Measurements from ENCODE around the gene THTPA. TPM values are rescaled to one million over a fixed set of nuclear protein-coding genes. Genes with fewer than 3 reads are reported as not detected.

Gene THTPA, protein sequence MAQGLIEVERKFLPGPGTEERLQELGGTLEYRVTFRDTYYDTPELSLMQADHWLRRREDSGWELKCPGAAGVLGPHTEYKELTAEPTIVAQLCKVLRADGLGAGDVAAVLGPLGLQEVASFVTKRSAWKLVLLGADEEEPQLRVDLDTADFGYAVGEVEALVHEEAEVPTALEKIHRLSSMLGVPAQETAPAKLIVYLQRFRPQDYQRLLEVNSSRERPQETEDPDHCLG
- 11.1 TPM for total RNA-seq

DNA sequence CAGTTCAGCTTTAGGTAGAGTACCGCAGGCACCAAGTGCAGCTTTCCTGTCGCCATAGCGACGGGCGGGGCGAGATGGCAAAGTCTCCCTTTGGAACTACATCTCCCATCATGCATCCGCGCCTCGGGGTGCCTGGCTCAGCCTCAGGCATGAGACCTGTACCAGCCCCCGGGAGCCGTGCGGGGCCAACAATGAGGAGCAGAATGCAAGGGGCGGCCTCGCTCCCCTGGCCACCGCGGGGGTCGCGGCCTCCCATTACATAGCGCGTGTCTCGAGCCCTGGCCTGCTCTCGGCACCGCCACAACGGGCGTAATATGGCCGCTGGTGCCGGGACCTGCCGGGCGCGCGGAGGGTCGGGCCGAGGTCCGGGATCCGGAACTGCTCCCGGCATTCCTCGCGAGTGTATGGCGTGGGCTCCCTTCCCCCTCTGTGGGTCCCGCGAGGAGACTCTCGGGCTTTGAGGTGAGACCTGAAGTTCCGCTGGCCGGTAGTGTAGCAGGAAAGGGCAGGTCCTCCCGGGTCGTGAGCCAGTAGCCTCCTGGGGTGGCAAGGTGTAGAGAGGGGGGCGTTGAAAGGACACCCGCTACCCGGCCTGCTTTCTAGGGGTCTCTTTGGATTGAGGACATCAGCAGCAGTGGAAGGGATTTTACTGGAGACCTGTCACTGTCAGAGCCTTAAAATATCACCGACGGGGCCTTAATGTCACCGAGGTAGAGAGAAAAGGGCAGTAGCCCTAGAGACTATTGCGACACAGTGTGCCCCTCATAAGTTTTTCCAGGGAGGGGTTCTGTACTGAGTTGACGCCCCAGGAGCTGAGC is at the start of gene THTPA:
Gene THTPA (plus strand): TSS at position 390 of the 818 bp plus-strand sequence. CDS start 487 bp downstream, outside the sequence.
- DNase-seq (ENCODE audit: low spot score) (peak; percentile 96), ATAC-seq (peak; percentile 89)

DNA sequence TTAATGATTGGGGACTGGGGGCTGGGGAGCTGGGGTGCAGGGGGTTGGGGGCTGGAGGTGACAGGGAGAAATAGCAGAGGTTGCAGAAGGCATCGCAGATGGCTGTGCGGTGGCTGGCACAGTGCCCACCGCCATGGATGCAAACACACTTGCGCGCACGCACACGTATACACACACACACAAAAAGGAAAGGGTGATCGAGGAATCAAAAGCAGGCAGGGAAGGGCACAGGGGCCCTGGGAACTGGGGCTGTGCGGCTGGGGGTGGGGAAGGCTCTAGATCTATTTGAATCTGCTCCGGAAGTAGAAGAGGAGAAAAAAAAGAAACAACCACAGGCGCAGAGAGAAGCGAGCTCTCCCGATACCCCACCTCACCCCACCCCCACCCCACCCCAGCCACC is 43.9 kb upstream of the THTPA start:
- DNase-seq (ENCODE audit: low spot score) (no peak), ATAC-seq (no peak)

DNA sequence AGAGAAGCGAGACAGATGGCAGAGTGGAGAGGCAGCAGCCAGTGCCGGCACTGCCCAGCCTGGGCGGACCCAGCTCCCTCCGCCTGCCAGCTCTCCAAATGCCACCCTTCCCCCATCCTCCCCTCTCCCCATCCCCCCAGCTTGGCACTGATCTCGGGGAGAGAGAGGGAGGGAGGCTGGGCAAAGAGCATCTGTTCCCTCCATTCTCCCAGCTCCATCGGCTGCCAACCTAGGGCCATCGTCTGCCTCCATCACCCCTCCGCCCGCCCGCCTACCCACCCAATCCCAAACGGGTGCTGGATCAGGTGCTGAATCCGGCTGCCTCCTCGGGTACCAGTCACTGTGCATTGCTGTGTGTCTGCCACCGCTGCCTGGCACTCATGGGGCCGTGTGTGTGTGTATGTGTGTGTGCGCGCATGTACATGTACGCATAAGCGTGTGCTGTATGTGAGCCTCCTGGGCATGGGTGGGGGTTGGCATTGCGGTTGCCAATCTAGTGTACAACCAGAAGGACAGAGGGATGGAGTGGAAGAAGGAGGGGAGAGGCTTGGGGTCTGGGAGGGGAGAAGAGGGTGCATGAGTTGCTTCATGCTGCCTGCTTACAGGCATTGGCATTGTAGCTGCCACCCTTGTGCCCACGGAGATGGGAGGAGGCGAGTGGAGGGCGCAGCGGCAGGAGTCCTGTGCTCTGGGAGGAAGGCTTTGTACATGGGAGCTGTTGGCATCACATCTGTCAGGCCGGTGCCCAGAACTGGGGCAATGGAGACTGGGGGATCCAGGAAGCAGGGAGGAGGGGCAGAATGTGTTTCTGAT is 42.9 kb upstream of the THTPA start:
- DNase-seq (ENCODE audit: low spot score), result no peak

DNA sequence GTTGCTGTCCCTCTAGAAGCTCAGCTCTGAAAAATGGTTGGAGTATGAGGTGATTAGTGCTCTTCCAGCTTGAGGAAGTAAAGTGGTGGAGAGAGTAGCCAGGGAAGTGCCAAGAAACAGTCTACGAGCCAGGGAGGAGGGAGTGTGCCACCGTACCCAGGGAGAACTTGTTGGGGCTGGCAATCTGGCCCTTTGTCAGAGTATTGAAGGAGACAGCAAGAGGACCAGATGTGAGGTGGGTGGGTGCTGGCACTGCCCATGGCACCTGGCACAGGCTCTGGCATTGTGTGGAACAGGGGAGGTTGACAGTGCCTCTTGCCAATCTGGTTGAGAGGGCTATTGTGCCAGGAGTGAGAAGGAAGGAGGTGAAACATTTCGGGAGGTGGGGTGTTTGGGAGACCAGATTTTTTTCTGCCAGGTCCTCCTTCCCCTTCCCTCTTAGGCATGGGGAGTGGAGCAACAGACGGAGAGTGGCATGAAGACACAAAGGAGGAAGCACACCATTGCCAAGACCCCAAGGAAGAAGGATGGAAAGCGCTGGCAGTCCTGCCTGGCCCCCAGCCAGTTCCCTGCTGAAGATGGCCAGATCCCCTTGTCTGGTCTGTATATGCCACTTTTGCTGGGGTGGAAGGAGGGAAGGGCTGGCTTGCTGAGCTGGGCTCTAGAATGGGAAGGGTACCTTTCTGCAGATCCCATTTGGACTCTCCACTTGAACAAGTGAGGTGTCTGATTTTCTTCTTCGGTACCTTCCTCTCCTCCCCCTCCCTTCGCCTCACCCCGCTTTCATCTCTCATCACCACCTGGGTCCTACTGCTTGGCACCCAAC is 42.0 kb upstream of the THTPA start:
- ATAC-seq, result no peak
- DNase-seq (ENCODE audit: low spot score), result no peak

More for the DNA sequence above, 42.9 kb upstream of the THTPA start:
- no peak for ATAC-seq

DNA sequence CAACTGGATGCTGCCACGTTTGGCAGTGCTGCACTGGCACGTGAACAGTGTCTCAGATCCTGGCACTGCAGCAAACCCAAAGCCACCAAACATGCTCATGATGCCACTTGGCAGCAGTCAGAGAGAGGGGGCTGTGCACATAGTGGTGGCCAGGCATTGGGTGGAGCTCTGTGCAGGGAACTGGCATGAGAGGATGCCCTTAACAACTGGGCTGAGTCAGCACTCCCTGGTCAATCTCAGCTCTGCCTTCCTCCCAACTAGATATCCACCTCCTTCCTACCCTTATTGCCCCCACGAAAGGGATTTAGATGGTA is 41.5 kb upstream of the THTPA start:
- DNase-seq (ENCODE audit: low spot score), result no peak
- ATAC-seq, result no peak

DNA sequence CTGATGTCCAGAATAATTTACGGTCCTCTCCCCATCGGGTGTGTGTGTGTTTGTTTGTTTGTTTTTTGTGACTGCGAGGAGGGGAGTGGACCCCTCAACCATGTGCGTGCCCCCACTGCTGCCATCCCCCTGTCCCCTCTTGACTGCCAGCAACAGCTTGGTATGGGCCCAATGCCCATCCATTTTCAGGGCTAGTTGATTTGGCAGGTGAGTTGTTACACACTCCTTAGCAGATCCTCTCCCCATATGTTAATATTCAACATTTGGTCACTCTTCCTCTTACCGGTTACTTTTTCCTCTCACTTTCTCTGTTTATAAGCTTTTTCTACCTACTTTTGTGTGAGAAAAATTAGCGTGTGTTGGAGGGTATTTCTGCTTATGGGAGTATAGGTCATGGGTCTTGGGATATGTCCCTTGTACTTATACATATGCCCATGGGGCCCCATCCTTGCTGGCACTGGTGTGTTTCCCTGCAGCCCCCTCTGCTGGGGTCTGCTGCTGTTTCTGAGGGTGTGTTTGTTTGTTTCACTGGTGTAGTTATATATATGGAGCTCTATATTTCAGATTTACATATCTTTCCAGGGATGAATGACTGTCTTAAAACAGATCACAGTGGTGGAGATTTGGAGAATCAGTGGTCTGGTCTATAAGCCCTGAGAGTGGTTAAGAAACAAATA is 38.3 kb upstream of the THTPA start:
- ATAC-seq, result no peak
- no peak for DNase-seq (ENCODE audit: low spot score)

DNA sequence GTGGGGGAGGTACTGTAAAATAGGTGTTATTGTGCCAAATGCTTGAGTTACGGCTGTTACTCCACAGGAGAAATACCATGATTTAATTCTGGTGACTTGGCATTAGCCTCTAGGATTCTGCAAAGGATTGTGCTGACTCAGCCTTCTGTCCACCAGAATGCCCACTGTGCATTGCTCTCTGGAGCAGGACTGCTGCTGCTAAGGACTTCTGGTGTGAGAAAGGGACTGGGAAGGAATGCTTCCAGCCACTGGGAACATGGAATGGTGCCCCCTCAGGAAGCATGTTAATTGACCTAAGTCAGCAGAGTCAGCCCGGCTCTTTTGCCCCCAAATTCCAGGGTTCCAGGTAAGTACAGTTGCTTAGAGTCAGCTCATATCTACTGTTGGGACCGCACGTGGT is 37.4 kb upstream of the THTPA start:
- ATAC-seq (no peak), DNase-seq (ENCODE audit: low spot score) (no peak)

DNA sequence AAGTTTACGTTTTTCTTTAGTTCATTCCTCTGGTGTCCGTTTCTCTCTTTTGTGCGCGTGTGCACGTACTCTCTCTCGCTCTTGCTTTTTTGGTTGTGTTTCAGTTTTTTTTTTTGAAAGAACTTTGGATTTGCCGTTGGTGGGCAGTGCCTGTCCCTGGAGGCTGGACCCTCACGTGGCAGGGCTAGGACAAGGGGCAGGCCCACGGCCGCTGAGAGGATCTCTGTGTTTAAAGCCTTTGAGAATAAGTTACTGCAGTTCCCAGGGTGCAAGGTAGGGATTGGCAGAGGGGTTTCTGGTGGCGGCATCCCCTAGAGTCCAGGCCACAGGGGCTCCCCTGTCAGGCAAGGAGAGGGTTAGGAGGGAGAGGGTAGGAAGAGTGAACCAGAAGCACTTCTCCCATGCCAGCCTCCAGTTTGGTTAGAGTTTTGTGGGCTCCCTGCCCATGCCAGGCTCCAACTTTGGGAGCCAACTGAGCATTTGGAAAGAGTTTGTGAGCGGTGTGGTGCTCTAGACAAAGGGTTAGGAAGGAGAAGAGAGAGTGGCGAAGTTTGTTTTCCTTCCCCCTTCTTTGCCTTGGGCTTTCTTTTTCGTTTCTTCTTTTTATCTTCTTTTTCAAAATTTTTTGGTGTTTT is 35.1 kb upstream of the THTPA start:
- no peak for ATAC-seq
- no peak for DNase-seq (ENCODE audit: low spot score)

DNA sequence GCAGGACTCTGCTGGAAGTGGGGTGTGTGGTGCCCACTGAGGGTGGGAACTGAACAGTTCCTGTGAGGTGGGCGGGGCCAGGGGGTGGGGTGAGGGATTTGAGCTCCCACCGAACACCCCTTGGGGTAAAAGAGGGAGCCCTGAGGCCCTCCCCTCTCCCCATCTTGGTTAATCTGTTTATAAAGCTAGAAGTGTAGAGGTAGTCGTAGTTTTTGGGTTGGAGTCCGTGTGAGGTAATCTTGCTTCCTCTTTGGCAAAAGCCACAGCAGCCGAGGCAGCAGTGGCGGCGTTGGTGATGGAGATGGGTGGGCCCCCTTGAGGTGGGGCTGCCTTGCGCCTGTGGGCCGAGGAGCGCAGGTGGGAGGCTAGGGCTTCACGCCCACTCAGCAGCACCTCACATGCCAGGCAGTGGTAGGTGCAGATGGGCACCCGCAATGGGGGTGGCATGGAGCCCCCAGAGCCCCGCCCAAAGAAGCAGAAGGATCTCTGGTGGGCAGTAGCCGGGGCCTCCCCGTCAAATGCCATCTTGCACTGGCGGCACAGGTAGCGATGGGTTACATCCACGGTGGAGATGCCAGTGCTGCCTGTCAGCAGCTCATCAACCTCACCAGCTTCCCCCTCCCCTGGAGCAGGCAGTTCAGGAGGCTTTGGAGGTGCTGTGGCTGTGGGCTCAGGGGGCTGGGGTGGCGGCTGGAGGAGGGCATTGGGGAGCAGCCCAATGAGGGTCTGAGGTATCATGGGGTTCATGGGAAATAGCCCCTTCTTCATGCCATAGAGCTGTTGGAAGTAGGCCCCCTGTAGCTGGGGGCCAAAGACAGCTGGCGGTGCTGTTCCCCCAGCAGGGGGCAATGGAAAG is 34.1 kb upstream of the THTPA start:
- ATAC-seq, result no peak
- no peak for DNase-seq (ENCODE audit: low spot score)

DNA sequence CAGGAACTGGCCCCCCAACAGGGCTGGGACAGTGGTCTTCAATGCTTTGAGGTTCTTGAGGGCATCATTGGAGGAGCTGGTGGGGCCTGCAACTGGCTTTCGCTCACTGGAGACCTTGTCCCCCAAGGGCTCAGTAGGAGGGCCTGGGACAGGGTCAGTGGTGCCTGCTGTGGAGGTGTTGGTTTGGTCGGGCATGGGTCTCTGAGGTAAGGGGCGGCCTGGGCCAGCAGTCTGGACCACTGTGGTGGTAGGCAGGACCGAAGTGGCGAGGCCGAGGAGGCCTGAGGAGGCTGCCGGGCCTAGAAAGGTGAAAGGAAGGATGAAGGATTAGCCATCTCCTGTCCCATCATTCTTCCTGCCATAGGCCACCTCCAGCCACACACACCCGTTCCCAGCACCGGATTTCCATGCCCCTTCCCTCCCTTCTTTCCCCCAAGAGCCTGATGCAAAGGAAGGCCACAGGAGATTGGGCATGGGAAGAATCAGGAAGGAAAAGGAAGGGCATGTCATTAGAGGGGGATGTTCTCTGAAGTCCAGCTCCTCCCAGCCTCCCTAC is 33.4 kb upstream of the THTPA start:
- no peak for DNase-seq (ENCODE audit: low spot score)
- ATAC-seq, result no peak

DNA sequence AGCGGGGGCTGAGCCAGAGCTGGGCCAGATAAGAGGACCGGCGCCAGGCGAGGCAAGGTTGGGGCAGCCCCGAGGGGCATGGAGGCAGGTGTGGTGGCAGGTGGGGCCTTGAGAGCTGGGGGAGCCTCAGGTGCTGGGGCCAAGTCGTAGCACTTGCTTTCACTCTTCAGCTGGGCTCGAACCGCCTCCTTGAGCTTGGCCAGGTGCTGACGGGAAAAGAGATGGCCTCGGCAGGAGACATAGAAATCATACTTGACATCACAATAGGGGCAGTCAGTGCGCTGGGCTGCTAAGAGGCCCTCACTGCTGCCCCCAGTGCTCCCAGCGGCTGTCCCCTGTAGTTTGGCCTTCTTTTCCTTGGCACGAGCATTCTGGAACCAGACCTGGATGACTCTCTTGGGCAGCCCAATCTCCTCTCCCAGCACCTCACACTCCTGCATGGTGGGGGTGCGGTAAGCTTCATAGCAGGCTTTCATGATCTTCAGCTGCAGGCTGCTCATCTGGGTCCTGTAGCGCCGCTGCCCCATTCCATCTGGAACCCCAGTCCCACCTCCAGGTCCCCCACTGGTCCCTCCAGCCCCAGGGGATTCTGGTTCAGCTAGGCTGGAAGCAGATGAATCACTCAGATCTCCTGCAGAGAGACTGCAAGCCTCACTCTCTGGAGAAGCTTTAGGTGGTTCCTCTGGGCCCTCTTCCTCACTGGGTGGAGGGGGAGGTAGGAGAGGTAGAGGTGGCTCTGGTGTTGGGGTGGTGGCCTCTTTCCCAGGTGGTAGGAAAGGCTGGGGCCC is 32.6 kb upstream of the THTPA start:
- DNase-seq (ENCODE audit: low spot score) (no peak), ATAC-seq (no peak)

DNA sequence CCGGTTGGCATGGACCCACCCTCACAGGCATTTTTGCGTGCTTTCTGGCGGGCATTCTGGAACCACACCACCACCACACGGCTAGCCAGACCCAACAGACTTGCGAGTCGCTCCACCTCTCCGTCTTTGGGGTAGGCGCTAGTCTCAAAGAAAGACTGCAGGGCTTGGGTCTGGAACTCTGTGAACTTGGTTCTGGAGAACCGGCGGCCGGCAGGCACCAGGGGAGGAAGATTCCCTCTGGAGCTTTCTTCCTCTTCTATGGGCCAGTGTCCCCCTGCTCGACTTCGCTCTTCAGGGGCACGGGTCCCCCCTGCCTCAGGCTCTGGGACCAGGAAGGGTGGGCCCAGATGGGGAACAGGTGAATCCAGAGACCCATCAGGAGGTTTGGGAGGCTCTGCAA is 31.1 kb upstream of the THTPA start:
- DNase-seq (ENCODE audit: low spot score) (no peak), ATAC-seq (no peak)

DNA sequence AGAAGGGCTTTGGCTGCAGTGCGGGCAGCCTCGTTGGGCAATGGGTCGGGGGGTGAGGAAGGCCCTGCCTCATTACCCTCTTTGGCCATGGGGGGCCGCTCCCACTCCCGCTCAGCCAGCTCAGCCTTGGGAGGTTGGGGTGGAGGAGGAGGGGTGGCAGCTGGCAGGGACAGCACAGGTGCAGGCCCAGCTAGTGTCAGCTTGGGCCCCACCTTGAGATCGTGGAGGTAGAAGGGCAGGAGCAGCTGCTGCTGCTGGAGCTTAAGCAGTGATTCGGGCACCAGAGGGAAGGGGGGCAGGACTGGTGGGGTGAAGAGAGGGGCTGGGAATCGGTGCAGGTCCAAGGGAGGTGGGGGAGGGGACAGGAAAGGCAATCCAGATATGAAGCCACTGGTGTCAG is 30.5 kb upstream of the THTPA start:
- DNase-seq (ENCODE audit: low spot score), result no peak
- no peak for ATAC-seq

DNA sequence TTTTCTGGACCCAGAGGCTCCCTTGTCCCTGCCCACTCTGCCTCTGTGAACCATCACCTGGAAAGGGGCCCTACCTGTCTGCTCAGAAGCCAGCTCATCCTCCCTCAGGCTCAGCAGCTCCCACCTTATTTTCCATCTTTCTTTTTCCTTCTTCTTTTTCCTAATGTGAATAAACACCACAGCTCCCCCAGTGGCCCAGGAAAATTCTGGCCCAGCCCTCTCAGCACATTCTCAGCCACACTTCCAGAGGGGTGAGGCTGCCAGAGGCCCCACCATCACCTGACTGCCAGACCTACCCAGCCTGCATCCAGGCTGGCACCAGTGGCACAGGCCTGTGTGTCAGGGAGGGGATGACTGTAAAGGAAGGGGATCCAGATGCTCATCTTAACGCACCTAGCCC is 27.5 kb upstream of the THTPA start:
- DNase-seq (ENCODE audit: low spot score) (no peak), ATAC-seq (no peak)

DNA sequence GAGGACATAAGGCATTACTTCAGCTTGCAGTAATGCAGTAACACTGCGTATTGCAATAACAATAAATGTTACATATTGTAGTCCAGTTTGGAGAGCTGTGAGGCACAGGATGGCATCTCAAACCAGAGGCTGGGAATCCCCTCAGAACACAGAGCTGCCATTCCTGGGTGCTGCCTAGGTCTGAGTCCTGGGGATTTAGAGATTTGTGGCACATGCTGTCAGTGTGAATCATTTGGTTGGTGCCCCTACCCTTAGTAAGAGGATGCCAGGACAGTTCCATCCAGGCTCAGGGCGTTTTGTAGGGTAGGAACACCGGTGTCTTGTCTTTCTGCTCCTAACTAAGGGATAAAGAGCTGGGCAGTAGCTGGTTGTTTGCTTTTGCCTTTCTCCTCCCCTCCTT is 27.1 kb upstream of the THTPA start:
- ATAC-seq (no peak), DNase-seq (ENCODE audit: low spot score) (no peak)

DNA sequence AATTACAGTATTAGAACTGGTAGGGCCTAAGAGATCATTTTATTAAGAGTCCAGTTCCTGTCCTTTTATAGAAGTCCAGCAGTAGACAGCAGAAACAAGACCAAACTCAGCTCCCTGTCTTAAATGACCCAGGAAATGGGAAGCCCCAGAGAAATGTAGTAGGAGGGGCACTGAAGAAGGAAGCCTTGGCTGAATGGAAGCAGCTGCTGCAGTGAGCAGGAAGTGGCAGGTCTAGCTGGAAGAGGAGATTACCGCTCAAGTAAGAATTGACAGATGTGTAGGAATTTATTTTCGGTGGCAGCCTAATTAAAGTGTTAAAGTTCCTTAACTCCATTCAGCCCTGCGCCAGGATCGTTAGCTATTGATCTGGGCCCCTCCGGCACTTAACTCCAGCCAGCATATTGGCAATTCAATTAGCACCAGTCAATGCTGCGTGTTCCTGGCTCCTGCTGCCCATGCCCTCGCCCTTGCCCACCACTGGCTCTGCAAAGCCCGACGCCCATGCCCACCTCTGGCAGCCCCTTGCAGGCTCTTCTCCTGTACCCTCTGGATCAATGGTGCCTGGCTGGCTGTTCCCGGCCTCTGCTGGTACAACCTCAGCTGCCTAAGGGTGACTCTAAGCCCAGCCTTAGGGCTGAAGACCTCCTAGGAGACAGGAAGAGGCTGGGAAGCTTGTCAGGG is 25.6 kb upstream of the THTPA start:
- ATAC-seq, result peak; percentile 23

DNA sequence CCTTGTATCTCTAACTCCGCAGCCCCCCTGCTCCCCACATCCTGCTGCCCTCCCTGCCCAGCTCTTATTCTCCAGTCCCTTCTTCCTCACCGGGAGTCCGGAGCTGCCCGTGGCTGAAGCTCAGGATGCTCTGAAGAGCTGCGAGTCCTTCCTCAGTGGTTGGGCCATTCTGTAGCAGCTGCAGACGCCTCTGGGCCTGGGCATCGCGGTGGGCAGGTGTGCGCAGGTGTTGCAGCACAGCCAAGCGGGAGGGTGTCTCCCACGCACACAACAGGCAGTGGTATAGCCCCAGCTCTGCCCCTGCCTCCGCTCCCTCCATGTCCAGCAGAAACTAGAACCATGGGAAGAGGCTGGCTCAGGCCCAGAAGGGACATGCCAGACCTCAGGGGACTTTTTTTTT is 24.7 kb upstream of the THTPA start:
- ATAC-seq, result no peak
- DNase-seq (ENCODE audit: low spot score), result no peak

More for the DNA sequence above, 25.6 kb upstream of the THTPA start:
- no peak for DNase-seq (ENCODE audit: low spot score)
